Right lobe of liver (tissue), 6 donors: ENCODE measurements around the gene RPL12. TPM values are rescaled to one million over a fixed set of nuclear protein-coding genes. Genes with fewer than 3 reads are reported as not detected.
A peak's percentile ranks its signal among the peaks of the same experiment; 100 is the strongest.

ENCODE experiments used
- ATAC-seq, 4 donors: fragments of 200-7000 bp; cut with Tn5 transposase; one replicate each; pipeline ENCODE4 v1.9.1; 2020; ENCODE audit warnings: mild to moderate bottlenecking in 4 of 4, moderate library complexity in 4 of 4
- DNase-seq, 3 donors: peaks; one replicate each; pipeline ENCODE4 v3.0.0-alpha.2; 2020
- H3K27ac ChIP-seq, 3 donors: fragments of 200-600 bp; one replicate each; pipeline ENCODE4 v1.8.0; 2022
- H3K27me3 ChIP-seq, 2 donors: fragments of 200-600 bp; one replicate each; pipeline ENCODE4 v1.8.0; 2022
- H3K36me3 ChIP-seq, 4 donors: fragments of 200-600 bp; sonication (generic) in 1 of 4; one replicate each; pipeline versions ENCODE4 v1.5.1 to v1.8.0; 2017 to 2022; ENCODE audit warnings: control low read depth in 1 of 4
- H3K4me1 ChIP-seq, 4 donors: fragments of 200-600 bp; sonication (generic) in 1 of 4; one replicate each; pipeline versions ENCODE4 v1.5.1 to v1.8.0; 2017 to 2022; ENCODE audit warnings: control low read depth in 1 of 4
- H3K4me3 ChIP-seq, 3 donors: fragments of 200-600 bp; one replicate each; pipeline ENCODE4 v1.8.0; 2022
- H3K9me3 ChIP-seq, 4 donors: fragments of 200-600 bp; sonication (generic) in 1 of 4; one replicate each; pipeline versions ENCODE4 v1.5.1 to v1.8.0; 2017 to 2022; ENCODE audit warnings: control low read depth in 1 of 4
- POLR2A ChIP-seq: fragments of 450-650 bp; IDR thresholded peaks from one replicate; pipeline ENCODE4 v1.6.1; 2017; ENCODE audit warnings: antibody characterized with exemption, mild to moderate bottlenecking
- WGBS: methylation state at CpG from one replicate; pipeline ENCODE4 v1.1.6; 2018; ENCODE audit warnings: low coverage, low lambda C conversion rate; ENCODE audit not compliant: insufficient coverage; ENCODE audit errors: missing lambda C conversion rate; 5-methylcytosine and 5-hydroxymethylcytosine counted together
- intact Hi-C, 2 donors: fragments of 100-400 bp; cut with DNase I; formaldehyde crosslinking; loops; one replicate each; pipeline versions ENCODE4 v1.11.2 to v1.14.1; 2022
- total RNA-seq, 6 experiments: library from RNA; depleted of rRNA in 2 of 6; stranded (reverse); fragments of >200 nt in 2 of 6; fragmentation: NEBNext Ultra II Directional in 3 of 6; extraction: Animal tissue kit (Norgen Biotek cat#: 25700) in 3 of 6; gene quantifications; one replicate each; pipeline versions ENCODE4 v1.1.0 to v1.2.4, GENCODE V29; 2016 to 2023
- TF ChIP-seq, protein P1 (sequence below), 4 donors: fragments of 200-600 bp in 3 of 4; fragments of 450-650 bp in 1 of 4; IDR thresholded peaks; one replicate each; pipeline versions ENCODE4 v1.5.1 to v1.8.0; 2016 to 2022; ENCODE audit warnings: antibody characterized with exemption in 4 of 4, mild to moderate bottlenecking in 2 of 4
- donor health status: DM: no; HTN: yes; CAD: no.
- donor health status: DM: no; HTN: no; CAD: no.
- donor health status: DM: no; HTN: no; CAD: no.
- donor health status: DM: no; HTN: yes; CAD: no.
- donor health status: DM: no; HTN: yes; CAD: no.

Gene RPL12
- total RNA-seq, 6 experiments from 2014 or later: 271 to 907 (median 364) TPM

DNA sequence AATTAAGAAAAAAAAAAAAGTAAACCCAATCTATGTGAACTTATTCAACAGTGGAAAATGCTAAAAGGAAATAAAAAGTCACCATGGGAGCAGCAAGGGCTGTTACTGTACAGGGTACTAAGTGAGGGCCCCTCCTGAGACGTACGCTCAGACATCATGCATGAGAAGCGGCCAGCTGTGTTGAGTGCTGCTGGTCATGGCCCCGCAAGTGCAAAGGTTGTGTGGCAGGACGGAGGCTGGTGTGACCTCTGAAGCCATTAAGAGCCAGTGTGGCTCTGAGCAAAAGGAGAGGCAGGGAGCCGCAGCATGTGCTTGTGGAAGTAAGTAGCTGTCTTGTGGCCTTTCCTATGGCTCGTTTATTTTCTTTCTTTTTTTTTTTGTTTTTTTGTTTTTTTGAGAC lies 30.1 kb downstream of the RPL12 start:
- Histone ChIP-seq H3K27ac (no peak overlapping the region), H3K4me3 (no peak overlapping the region), H3K4me1 (peaks cover 0 to 37% (median 8%) of the 10 kb centered on the region in 4 donors), H3K36me3 (no peaks in the 10 kb centered on the region), H3K27me3 (no peaks in the 10 kb centered on the region), H3K9me3 (no peaks in the 10 kb centered on the region)
- ATAC-seq (no peak), DNase-seq (no peak)
- no peak for TF ChIP-seq POLR2A
- TF ChIP-seq, protein P1, sequence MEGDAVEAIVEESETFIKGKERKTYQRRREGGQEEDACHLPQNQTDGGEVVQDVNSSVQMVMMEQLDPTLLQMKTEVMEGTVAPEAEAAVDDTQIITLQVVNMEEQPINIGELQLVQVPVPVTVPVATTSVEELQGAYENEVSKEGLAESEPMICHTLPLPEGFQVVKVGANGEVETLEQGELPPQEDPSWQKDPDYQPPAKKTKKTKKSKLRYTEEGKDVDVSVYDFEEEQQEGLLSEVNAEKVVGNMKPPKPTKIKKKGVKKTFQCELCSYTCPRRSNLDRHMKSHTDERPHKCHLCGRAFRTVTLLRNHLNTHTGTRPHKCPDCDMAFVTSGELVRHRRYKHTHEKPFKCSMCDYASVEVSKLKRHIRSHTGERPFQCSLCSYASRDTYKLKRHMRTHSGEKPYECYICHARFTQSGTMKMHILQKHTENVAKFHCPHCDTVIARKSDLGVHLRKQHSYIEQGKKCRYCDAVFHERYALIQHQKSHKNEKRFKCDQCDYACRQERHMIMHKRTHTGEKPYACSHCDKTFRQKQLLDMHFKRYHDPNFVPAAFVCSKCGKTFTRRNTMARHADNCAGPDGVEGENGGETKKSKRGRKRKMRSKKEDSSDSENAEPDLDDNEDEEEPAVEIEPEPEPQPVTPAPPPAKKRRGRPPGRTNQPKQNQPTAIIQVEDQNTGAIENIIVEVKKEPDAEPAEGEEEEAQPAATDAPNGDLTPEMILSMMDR (IDR thresholded peaks at IDR 0.05): no peak
- intact Hi-C loops: no loop called here
- WGBS: 55% methylated on average over 5 of the region's 7 CpGs

DNA sequence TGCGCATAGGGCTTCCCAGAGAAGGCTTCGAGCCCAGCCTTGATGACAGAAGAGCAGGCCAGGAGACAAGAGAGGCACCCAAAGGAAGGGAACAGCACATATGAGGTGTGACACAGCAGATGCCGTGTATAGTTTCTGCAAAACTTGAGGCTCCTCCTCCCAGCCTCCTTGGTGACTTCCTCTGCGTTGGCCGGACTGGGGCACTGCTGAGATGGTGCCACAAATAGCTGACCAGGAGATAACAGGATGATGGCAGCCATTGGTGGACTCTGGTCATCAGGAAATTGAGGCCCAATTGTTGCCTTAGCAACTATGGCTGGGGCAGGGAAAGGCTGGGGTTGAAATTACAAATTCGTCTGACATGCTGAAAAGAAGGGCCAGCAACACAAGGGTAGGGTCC lies 31.9 kb downstream of the RPL12 start:
- no peaks in the 10 kb centered on the region for H3K36me3 ChIP-seq
- TF ChIP-seq, protein P1 (IDR thresholded peaks at IDR 0.05): no peak
- no peak for TF ChIP-seq POLR2A
- H3K4me3 ChIP-seq: no peak overlapping the region
- H3K27me3 ChIP-seq: no peaks in the 10 kb centered on the region
- 73% methylated on average over 5 of the region's 6 CpGs for WGBS
- intact Hi-C loops: no loop called here
- ATAC-seq: no peak
- no peak overlapping the region for H3K27ac ChIP-seq
- H3K4me1 ChIP-seq: peaks cover 0 to 25% (median 3%) of the 10 kb centered on the region in 4 donors
- H3K9me3 ChIP-seq: no peaks in the 10 kb centered on the region
- DNase-seq: no peak

DNA sequence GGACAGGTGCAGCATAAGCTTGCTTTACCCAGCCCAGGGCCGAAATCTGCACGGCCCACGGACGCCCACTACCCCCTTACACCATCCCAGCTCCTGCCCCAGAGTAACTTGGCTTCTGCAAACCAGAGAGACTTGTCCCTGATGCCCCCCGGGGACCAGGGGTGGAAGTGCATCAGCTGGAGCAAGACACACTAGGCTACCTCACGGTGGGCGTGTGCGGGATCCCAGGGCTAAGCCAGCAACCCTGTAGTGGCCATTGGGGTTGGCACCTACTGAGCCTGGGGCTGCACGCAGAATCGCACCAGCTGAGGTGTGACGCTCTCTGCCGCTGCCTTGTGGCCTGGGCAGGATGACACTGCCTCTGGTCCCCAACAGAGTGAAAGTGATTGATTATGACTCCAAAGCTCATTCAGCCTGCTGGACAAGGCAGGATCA lies 33.2 kb downstream of the RPL12 start:
- Histone ChIP-seq H3K36me3 (no peaks in the 10 kb centered on the region), H3K4me1 (peaks cover 0 to 21% (median 3%) of the 10 kb centered on the region in 4 donors), H3K27ac (no peak overlapping the region), H3K27me3 (no peaks in the 10 kb centered on the region), H3K4me3 (no peak overlapping the region), H3K9me3 (no peaks in the 10 kb centered on the region)
- 92% methylated on average over 4 of the region's 12 CpGs for WGBS
- intact Hi-C loops: no loop called here
- TF ChIP-seq POLR2A: no peak
- TF ChIP-seq, protein P1 (IDR thresholded peaks at IDR 0.05): peak in 2 of 4 donors; percentile 20 to 23
- ATAC-seq: peak; percentile 35 to 58 (median 43)
- DNase-seq: no peak

DNA sequence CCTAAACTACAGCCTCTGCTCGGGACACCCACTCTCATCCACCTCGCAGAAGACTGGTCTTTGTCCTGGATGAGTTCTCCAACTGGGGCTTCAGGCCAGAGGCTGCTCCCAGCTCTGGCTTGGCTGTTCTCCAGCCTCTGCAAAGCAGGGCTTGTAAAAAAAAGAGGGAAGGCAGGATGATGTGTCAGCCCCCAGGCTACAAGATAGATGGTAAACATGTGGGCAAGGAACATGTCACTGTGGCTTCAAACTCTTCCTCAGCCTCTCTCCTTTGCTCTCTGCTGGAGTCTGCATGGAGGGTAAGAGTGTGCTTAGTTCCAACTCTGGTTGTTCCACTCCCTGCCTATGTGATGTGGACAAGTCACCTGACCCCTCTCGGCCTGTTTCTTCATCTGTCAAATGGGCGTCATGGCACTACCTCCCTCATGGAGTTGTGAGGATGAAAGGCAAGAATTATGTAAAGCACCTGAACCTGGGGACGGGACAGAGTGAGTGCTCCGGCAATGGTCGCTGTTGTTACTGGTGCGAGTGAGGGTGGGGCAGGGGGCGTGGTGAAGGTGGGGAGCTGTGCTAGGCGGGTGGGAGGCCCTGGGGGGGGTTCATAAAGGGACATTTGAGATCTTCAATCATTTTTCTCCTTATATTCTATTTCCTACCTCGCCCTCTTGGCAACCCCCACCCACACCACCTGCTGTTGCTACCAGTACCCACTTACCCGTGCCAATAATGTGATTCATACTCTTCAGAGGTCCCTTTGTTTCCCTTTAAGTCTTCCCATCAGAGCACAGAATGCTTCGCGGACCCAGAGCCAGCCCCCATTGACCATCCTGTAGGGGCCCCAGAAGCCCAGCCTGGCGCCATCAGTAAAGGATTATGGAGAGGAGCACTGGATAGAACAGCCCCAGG lies 33.8 kb downstream of the RPL12 start:
- TF ChIP-seq, protein P1 (IDR thresholded peaks at IDR 0.05): no peak
- TF ChIP-seq POLR2A: no peak
- H3K27ac ChIP-seq: no peak overlapping the region
- DNase-seq (no peak), ATAC-seq (peak; percentile 15 to 43 (median 19))
- intact Hi-C loops: no loop called here
- H3K4me1 ChIP-seq: peaks cover 0 to 14% (median 1%) of the 10 kb centered on the region in 4 donors
- H3K27me3 ChIP-seq: no peaks in the 10 kb centered on the region
- 76% methylated on average over 11 of the region's 15 CpGs for WGBS
- H3K9me3 ChIP-seq: no peaks in the 10 kb centered on the region
- no peaks in the 10 kb centered on the region for H3K36me3 ChIP-seq
- no peak overlapping the region for H3K4me3 ChIP-seq
